ENCODE measurements around the gene RUNX3. TPM values are rescaled to one million over a fixed set of nuclear protein-coding genes. Genes with fewer than 3 reads are reported as not detected.

RUNX3 gene
- total RNA-seq, 1 experiment from 2014 or later = 1.1 TPM

- ChIA-PET CTCF (interaction anchor here (0.5 kb wide), 1 partner anchor 11 kb away, joined by 9 read pairs; no protein-coding TSS in a partner anchor), POLR2A (no interaction called here)
- H3K27me3 Mint-ChIP-seq (ENCODE audit: insufficient read depth, unreplicated experiment) = no peaks in the 10 kb centered on the region
- no peak overlapping the region for H3K4me3 Mint-ChIP-seq (ENCODE audit: unreplicated experiment)
- Histone ChIP-seq H3K36me3 (ENCODE audit: control insufficient read depth, insufficient read depth, low read length) (no peaks in the 10 kb centered on the region), H3K27me3 (replicated peaks; ENCODE audit: control insufficient read depth, insufficient read depth, low read length) (no peaks in the 10 kb centered on the region), H3K4me3 (ENCODE audit: low read depth, low read length) (no peak overlapping the region), H3K4me1 (no peaks in the 10 kb centered on the region), H3K9me3 (no peaks in the 10 kb centered on the region)
- no peaks in the 10 kb centered on the region for H3K9me3 Mint-ChIP-seq (ENCODE audit: unreplicated experiment)
- no TSS peak for BruUV-seq (replicated peaks)
- TF ChIP-seq CTCF (IDR thresholded peaks at IDR 0.05; ENCODE audit: insufficient read depth in 1 of 2, low read depth in 1 of 2, low read length in 1 of 2, severe bottlenecking in 1 of 2, unreplicated experiment in 1 of 2) = no peak
- H3K4me1 Mint-ChIP-seq (ENCODE audit: low read depth, unreplicated experiment) = no peaks in the 10 kb centered on the region
- intact Hi-C loops (cut with micrococcal nuclease; ENCODE audit: unreplicated experiment) = no loop called here
- no peaks in the 10 kb centered on the region for H3K36me3 Mint-ChIP-seq (ENCODE audit: insufficient read depth, unreplicated experiment)
- H3K27ac Mint-ChIP-seq (ENCODE audit: unreplicated experiment) = no peak overlapping the region
- DNase-seq = no peak
Observed at GRCh38 chr1:24963099-24963872, 33.2 kb upstream of the RUNX3 start.

DNA sequence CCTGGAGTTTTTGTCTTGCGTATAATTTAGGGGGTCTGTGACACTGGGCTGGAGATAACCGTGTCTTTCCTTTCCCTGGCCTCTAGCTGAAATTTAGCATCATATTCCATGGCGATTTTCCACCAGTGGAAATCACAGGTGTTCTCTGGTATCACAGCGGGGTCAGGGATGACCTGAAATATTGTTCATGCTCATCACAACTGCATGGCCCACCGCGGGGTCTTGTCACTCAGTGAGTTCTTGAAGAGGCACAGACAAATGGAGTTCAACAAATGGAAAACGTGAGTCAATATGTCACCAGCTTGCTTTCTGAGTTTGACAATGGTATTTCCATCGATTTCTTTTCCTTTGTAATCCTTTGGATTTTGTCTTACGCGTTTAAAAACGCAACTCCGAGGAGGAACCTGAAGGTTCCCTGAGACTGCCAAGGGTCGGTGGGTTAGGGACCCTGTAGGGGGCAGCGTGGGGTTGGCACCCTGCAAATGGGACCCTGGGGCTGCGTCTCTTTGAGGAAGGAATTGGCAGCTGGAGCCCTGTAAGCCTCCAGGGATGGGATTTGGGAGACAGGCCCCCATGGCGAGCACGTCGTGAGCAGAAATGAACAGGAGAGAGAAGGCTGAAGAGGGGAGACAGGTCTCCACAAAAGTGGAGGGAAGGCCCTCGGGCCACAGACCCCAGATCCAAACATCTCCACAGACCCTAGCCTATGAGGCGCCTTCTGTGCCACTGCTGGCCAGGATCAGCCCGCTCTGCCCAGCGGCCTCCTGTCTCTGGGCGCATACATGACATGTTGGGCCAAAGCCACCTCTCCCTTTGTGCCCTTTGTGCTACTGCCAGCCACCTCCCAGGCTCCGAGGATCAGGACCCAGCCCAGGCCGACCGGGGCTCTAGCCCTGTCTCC lies 32.1 kb upstream of the RUNX3 start:
- intact Hi-C loops (cut with micrococcal nuclease; ENCODE audit: unreplicated experiment) = no loop called here
- TF ChIP-seq CTCF (IDR thresholded peaks at IDR 0.05; ENCODE audit: insufficient read depth in 1 of 2, low read depth in 1 of 2, low read length in 1 of 2, severe bottlenecking in 1 of 2, unreplicated experiment in 1 of 2) = no peak
- BruUV-seq (replicated peaks) = no TSS peak
- Mint-ChIP-seq H3K4me1 (ENCODE audit: low read depth, unreplicated experiment) (no peaks in the 10 kb centered on the region), H3K36me3 (ENCODE audit: insufficient read depth, unreplicated experiment) (no peaks in the 10 kb centered on the region), H3K9me3 (ENCODE audit: unreplicated experiment) (no peaks in the 10 kb centered on the region), H3K4me3 (ENCODE audit: unreplicated experiment) (no peak overlapping the region), H3K27me3 (ENCODE audit: insufficient read depth, unreplicated experiment) (no peaks in the 10 kb centered on the region), H3K27ac (ENCODE audit: unreplicated experiment) (no peak overlapping the region)
- Histone ChIP-seq H3K9me3 (no peaks in the 10 kb centered on the region), H3K4me1 (no peaks in the 10 kb centered on the region), H3K4me3 (ENCODE audit: low read depth, low read length) (no peak overlapping the region), H3K27me3 (replicated peaks; ENCODE audit: control insufficient read depth, insufficient read depth, low read length) (no peaks in the 10 kb centered on the region), H3K36me3 (ENCODE audit: control insufficient read depth, insufficient read depth, low read length) (no peaks in the 10 kb centered on the region)
- ChIA-PET POLR2A (no interaction called here), CTCF (no interaction called here)
- no peak for DNase-seq

DNA sequence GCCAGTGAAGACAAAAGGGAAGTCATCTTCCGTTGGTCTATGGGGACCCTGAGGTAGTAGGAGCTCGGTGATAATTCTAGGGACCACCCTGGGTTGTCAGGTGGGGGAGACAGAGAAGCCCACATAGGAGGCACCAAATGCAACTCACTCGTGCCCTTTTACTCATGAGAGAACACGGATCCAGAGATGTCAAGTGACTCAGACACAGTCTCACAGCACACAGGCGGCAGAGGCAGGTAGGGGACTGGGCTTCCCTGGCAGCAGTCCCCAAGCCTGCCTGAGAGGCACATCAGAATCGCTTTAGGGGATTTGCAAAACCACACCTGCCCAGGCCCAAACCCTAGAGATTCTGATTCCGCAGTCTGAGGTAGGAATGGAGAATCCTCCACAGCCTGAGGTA lies 31.3 kb upstream of the RUNX3 start:
- Mint-ChIP-seq H3K27me3 (ENCODE audit: insufficient read depth, unreplicated experiment) (no peaks in the 10 kb centered on the region), H3K36me3 (ENCODE audit: insufficient read depth, unreplicated experiment) (no peaks in the 10 kb centered on the region), H3K4me1 (ENCODE audit: low read depth, unreplicated experiment) (no peaks in the 10 kb centered on the region), H3K9me3 (ENCODE audit: unreplicated experiment) (no peaks in the 10 kb centered on the region), H3K27ac (ENCODE audit: unreplicated experiment) (no peak overlapping the region), H3K4me3 (ENCODE audit: unreplicated experiment) (no peak overlapping the region)
- intact Hi-C loops (cut with micrococcal nuclease; ENCODE audit: unreplicated experiment) = no loop called here
- POLR2A ChIA-PET = no interaction called here
- Histone ChIP-seq H3K27me3 (replicated peaks; ENCODE audit: control insufficient read depth, insufficient read depth, low read length) (no peaks in the 10 kb centered on the region), H3K36me3 (ENCODE audit: control insufficient read depth, insufficient read depth, low read length) (no peaks in the 10 kb centered on the region), H3K4me3 (ENCODE audit: low read depth, low read length) (no peak overlapping the region), H3K4me1 (no peaks in the 10 kb centered on the region), H3K9me3 (no peaks in the 10 kb centered on the region)
- no peak for TF ChIP-seq CTCF (IDR thresholded peaks at IDR 0.05; ENCODE audit: insufficient read depth in 1 of 2, low read depth in 1 of 2, low read length in 1 of 2, severe bottlenecking in 1 of 2, unreplicated experiment in 1 of 2)
- BruUV-seq (replicated peaks) = no TSS peak
- CTCF ChIA-PET = no interaction called here
- no peak for DNase-seq

Measured in Caco-2 (cell line).